Raji (cell line): Measurements from ENCODE around the gene NOTUM.

Source experiments
- POLR2A ChIP-seq: IDR thresholded peaks from 2 replicates; pipeline ENCODE4 v1.6.1; 2011; ENCODE audit warnings: low read depth, low read length, control low read depth; ENCODE audit not compliant: insufficient read depth

Gene NOTUM

GRCh38 chr17:81941484-81942166 is 19.4 kb downstream of the NOTUM start:
- no peak for TF ChIP-seq POLR2A

- no peak for TF ChIP-seq POLR2A
Measured at GRCh38 chr17:81940538-81941483, 20.2 kb downstream of the NOTUM start.

GRCh38 chr17:81939881-81940385 is 21.1 kb downstream of the NOTUM start:
- TF ChIP-seq POLR2A = no peak

GRCh38 chr17:81939218-81939617 is 21.8 kb downstream of the NOTUM start:
- no peak for TF ChIP-seq POLR2A

GRCh38 chr17:81935709-81936084 is 25.3 kb downstream of the NOTUM start:
- no peak for TF ChIP-seq POLR2A

GRCh38 chr17:81934850-81935708 is 25.9 kb downstream of the NOTUM start:
- TF ChIP-seq POLR2A = no peak

GRCh38 chr17:81934098-81934757 is 26.8 kb downstream of the NOTUM start:
- 0 out of 2 replicates have a peak, but pooled peaks have one; percentile 19 for TF ChIP-seq POLR2A

- TF ChIP-seq POLR2A = no peak
Measured at GRCh38 chr17:81933178-81933699, 27.7 kb downstream of the NOTUM start.

- TF ChIP-seq POLR2A = peak; percentile 2; the same call in 1 of the 2 replicates
Measured at GRCh38 chr17:81932333-81932983, 28.5 kb downstream of the NOTUM start.

- peak; percentile 58; the same call in 1 of the 2 replicates for TF ChIP-seq POLR2A
Measured at GRCh38 chr17:81931557-81932332, 29.2 kb downstream of the NOTUM start.

- no peak for TF ChIP-seq POLR2A
Measured at GRCh38 chr17:81931189-81931556, 29.8 kb downstream of the NOTUM start.

GRCh38 chr17:81930142-81931125 is 30.6 kb downstream of the NOTUM start:
- no peak for TF ChIP-seq POLR2A
